Adipocyte (in vitro differentiated cells): ENCODE measurements around the gene PCDH19.

ENCODE experiments used
- DNase-seq: peaks from one replicate; pipeline ENCODE4 v3.0.0-alpha.2; 2015; ENCODE audit warnings: low read depth
- H3K27me3 ChIP-seq: replicated peaks from 2 replicates; pipeline ENCODE4 v1.7.0; 2013; ENCODE audit warnings: mild to moderate bottlenecking, low read length, moderate library complexity; ENCODE audit not compliant: control insufficient read depth, insufficient read depth
- H3K36me3 ChIP-seq: 2 replicates; pipeline ENCODE4 v1.7.0; 2013; ENCODE audit warnings: low read length, mild to moderate bottlenecking, moderate library complexity; ENCODE audit not compliant: control insufficient read depth, insufficient read depth, severe bottlenecking
- H3K4me1 ChIP-seq: 2 replicates; pipeline ENCODE4 v1.7.0; 2013; ENCODE audit warnings: mild to moderate bottlenecking, low read length, moderate library complexity; ENCODE audit not compliant: control insufficient read depth, insufficient read depth
- H3K4me3 ChIP-seq: 2 replicates; pipeline ENCODE4 v1.7.0; 2013; ENCODE audit warnings: mild to moderate bottlenecking, low read length, moderate library complexity
- H3K9ac ChIP-seq: 2 replicates; pipeline ENCODE4 v1.7.0; 2013; ENCODE audit warnings: mild to moderate bottlenecking, low read length, moderate library complexity
- H3K9me3 ChIP-seq: 2 replicates; pipeline ENCODE4 v1.7.0; 2013; ENCODE audit warnings: mild to moderate bottlenecking, low read length, moderate library complexity; ENCODE audit not compliant: control insufficient read depth

The PCDH19 gene

DNA sequence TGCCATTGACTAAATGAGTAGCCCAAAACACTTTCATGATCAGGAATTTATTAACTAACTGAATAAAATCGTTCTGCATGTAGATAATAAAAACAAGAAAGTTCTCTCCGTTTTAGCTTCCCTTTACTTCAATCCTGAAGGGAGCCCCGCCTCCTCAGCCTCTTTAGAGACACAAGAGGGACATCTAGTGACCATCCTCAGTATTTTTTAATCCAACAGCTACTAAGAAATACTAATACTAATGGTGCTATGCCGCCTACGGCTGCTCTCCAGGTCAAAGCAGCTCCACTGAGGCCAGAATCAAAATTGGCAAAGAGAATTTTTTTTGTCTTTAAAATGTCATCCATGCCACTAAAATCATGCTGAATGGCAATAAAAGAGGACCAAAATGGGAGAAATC is 3.2 kb upstream of the PCDH19 start:
- DNase-seq, result peak; percentile 73
- Histone ChIP-seq H3K4me1 (peaks cover 10% of the 10 kb centered on the region), H3K9me3 (no peaks in the 10 kb centered on the region), H3K36me3 (no peaks in the 10 kb centered on the region), H3K27me3 (peaks cover 61% of the 10 kb centered on the region), H3K4me3 (no peak overlapping the region), H3K9ac (no peak overlapping the region)

DNA sequence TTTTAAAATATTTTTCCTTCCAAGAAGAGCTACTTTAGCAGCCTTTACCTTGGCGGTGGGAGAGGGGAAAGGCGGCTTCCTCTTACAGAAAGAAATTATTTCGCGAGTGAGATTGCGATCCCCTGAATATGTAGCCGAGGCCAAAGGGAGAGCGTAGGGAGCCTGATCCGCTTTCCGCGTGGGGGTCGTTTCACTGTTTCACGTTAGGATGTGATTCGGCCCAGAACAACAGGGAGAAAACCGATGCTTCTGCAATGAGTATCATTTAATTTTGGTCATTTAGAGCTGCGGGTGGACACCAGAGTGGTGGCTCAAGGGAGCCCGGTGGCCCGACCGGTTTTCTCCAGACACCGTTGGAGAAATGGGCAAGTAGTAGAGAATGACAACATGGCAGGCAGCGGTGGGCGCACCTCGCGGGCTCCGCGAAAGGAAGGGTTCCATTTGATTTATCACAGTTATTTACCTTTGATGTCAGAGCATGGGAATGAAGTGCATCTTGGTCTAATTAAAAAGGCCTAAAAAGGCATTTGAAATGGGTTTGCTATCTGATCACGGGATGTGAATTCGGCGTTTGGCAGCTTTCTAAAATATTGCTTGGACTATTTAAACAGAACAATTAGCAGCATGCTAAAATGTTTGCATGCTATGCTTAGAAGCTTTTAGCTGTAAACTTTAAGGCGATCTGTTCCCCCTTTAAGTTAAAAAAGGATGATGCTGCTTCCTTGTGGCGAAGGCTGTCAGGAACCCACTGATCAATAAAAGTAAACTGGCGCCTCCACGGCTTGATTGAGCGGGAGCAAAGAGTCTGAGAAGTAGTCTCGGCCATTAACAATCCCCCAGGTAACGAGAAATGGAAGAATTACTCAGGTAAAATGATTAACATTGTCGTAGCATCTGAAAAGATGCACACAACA is 2.0 kb upstream of the PCDH19 start:
- Histone ChIP-seq H3K9ac (no peak overlapping the region), H3K9me3 (peaks cover 9% of the 10 kb centered on the region), H3K4me1 (peaks cover 2% of the 10 kb centered on the region), H3K4me3 (no peak overlapping the region), H3K27me3 (peaks cover 64% of the 10 kb centered on the region), H3K36me3 (no peaks in the 10 kb centered on the region)
- no peak for DNase-seq

- Histone ChIP-seq H3K9ac (no peak overlapping the region), H3K4me3 (no peak overlapping the region), H3K36me3 (no peaks in the 10 kb centered on the region), H3K4me1 (no peaks in the 10 kb centered on the region), H3K27me3 (peaks cover 64% of the 10 kb centered on the region), H3K9me3 (peaks cover 14% of the 10 kb centered on the region)
- no peak for DNase-seq
Observed at GRCh38 chrX:100410901-100411801, 1.1 kb upstream of the PCDH19 start.

DNA sequence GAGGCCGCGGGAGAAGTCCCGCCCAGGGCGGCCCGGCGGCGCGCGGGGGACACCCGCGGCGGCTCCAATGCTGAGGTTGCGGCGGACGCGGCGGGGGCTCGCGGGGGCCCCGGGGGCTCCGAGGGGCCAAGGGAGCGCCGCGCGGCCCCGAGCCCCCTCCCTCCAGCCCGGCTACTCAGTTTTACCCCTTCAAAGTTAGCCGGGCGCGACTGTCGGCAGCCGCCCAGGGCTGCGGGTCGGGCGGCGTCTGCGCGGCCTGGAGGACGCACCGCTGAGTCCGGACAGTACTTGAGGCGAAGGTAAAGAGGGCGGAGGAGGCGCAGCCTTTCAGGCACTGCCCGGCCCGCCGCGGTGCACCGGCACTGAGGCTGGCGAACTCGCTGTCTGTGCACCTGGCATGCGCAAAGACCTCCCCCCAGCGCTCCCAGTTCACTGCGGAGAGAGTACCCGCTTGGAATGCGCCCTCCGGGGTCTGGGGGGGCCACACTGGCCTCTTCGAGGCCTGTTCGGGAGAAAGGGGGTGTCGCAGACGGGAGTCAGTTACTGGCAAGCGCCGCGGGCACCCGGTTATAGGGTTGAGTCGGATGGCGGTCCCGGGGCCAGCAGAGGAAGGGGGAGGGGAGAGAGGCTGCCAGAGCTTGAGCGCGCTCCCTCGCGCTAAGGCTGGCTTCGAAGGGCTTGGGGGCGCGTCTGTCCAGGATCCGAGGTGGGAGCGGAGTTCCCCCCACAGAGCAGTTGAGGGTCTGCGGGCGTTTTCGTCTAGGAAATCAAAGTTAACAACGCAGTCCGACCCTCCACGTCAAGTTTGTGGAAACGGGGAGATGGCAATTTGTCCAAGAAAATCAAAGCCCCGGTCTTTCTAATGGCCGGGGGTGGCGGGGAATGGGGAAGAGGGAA is 1.1 kb downstream of the PCDH19 start:
- H3K4me1 ChIP-seq, result no peaks in the 10 kb centered on the region
- no peaks in the 10 kb centered on the region for H3K36me3 ChIP-seq
- peaks cover 14% of the 10 kb centered on the region for H3K9me3 ChIP-seq
- H3K9ac ChIP-seq, result no peak overlapping the region
- H3K27me3 ChIP-seq, result peaks cover 65% of the 10 kb centered on the region
- no peak for DNase-seq
- H3K4me3 ChIP-seq, result no peak overlapping the region

DNA sequence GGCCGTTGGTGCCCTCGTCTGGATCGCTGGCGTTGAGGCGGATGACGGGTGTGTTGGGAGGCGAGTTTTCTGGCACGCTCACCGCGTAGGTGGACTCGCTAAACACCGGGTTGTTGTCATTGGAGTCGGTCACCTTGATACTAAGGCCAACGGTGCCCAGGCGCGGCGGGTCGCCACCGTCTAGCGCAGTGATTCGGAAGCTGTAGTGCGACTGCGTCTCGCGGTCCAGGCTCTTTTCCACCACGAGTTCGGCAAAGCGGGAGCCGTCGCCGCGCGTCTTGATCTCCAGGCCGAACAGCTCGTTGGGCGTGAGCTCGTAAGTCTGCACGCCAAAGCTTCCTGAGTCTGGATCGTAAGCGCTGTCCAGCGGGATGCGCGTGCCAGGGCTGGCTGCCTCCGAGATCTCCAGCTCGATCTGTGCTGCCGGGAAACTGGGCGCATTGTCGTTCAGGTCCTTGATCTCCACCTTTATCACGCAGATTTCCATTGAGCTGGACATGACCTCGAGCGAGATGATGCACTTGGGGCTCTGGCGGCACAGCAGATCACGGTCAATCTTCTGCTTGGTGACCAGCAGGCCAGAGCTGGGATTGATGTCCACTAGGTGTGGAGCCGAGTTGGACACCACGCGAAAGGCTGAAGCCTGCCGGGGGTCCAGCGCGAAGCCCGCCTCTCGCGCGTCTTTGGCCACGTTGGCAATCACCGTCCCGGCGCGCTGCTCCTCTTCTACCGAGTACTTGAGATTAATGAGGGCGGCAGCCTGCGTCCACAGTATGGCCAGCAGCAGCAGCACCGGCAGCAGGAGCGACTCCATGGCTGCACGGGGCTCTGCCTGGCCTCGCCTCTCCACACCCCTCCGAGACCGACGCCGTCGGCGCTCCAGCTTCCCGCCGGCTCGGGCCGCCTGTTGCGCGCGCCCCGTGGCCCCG is 2.0 kb downstream of the PCDH19 start:
- DNase-seq, result no peak
- Histone ChIP-seq H3K9ac (no peak overlapping the region), H3K36me3 (no peaks in the 10 kb centered on the region), H3K9me3 (peaks cover 14% of the 10 kb centered on the region), H3K4me1 (no peaks in the 10 kb centered on the region), H3K27me3 (peaks cover 65% of the 10 kb centered on the region), H3K4me3 (no peak overlapping the region)

DNA sequence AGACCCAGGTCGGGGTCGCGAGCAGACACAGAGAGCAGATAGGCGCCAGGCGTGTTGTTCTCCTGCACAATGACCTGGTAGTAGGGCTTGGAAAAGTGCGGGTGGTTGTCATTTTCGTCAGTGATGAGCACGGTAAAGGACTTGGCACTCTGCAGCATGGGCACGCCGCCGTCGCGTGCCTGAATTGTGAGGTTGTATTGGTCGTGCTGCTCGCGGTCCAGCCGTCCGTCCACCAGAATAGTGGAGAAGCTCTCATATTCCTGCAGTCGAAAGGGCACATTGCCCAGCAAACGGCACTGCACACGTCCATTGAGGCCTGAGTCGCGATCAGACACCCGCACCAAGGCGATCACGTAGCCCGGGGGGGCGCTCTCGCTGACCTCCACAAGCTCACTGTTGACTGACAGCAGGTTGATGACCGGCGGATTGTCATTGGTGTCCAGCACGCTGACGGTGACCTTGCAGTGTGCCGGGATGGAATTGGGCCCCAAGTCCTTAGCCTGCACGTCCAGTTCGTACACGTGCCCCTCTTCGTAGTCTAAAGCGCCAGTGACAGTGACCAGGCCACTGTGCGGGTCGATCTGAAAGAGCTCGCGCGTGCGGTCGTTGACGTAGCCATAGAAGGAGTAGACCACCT is 2.8 kb downstream of the PCDH19 start:
- Histone ChIP-seq H3K9me3 (peaks cover 14% of the 10 kb centered on the region), H3K4me1 (no peaks in the 10 kb centered on the region), H3K4me3 (no peak overlapping the region), H3K36me3 (no peaks in the 10 kb centered on the region), H3K9ac (no peak overlapping the region), H3K27me3 (peaks cover 62% of the 10 kb centered on the region)
- no peak for DNase-seq

DNA sequence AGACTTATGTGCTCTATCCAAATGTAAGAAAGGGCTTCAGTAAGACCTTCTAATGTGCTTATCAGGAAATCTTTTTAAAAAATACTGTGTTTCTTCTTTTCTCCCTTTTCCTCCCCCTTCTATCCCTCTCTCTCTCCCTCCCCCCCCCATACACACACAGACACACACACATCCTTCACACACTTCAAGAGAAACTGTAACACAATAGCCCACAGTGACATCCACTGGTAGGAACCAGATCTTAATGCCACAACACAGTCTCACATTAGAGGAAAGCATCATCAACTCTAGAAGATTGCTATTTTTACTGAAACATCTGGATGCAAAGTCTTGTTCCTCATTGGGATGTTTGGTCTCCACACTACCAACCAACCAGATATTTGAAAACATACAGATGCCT is 4.6 kb downstream of the PCDH19 start:
- Histone ChIP-seq H3K9me3 (peaks cover 14% of the 10 kb centered on the region), H3K4me1 (no peaks in the 10 kb centered on the region), H3K27me3 (peaks cover 59% of the 10 kb centered on the region), H3K4me3 (no peak overlapping the region), H3K9ac (no peak overlapping the region), H3K36me3 (no peaks in the 10 kb centered on the region)
- no peak for DNase-seq

DNA sequence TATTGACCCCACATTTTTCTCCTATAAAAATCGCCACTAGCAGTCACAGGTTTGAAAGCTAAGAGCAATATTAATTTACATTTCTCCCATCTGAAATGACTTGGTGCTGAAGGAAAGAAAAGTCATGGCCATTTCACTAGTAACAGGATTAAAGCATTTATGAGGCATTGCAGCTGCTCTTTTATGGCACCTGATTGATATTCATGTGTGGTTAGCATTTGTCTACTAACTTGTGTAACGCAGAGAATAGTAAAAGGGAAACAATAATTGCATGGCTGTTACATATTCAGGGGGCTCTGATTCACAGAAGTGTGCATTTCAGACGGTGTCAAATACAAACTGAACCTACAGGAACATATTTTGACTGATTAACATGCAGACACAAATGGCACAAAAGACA is 5.2 kb downstream of the PCDH19 start:
- Histone ChIP-seq H3K9me3 (peaks cover 14% of the 10 kb centered on the region), H3K4me1 (no peaks in the 10 kb centered on the region), H3K9ac (no peak overlapping the region), H3K4me3 (no peak overlapping the region), H3K27me3 (peaks cover 63% of the 10 kb centered on the region), H3K36me3 (no peaks in the 10 kb centered on the region)
- DNase-seq, result no peak

DNA sequence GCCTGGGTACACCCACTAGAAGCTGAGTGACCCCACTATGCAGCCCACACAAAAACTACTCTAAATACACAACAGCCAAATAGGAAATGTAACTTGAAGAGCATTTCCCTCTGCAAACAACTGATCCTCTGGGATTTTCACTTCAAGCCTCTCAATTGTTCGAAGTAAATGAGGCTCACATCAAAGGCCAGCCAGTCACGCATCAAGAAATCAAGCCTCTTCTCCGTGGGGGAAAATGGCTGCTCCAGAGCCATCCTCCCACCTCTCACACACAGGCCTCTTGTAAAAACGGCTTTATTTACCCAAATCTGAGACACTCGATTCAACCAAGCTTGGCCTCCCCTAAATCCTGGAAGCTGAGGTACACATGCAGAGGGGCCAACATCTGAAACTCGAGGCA is 14.3 kb downstream of the PCDH19 start:
- no peak for DNase-seq

GRCh38 chrX:100381619-100382018 is 28.5 kb downstream of the PCDH19 start:
- Histone ChIP-seq H3K9ac (no peak overlapping the region), H3K36me3 (no peaks in the 10 kb centered on the region), H3K9me3 (no peaks in the 10 kb centered on the region), H3K4me1 (peaks cover 7% of the 10 kb centered on the region), H3K27me3 (peaks cover 32% of the 10 kb centered on the region), H3K4me3 (no peak overlapping the region)
- DNase-seq, result peak; percentile 0

More for the DNA sequence above, 14.3 kb downstream of the PCDH19 start:
- H3K36me3 ChIP-seq, result no peaks in the 10 kb centered on the region
- no peaks in the 10 kb centered on the region for H3K4me1 ChIP-seq
- peaks cover 63% of the 10 kb centered on the region for H3K27me3 ChIP-seq
- H3K4me3 ChIP-seq, result no peak overlapping the region
- no peaks in the 10 kb centered on the region for H3K9me3 ChIP-seq
- H3K9ac ChIP-seq, result no peak overlapping the region
